ENCODE results near the gene PRX. TPM values are rescaled to one million over a fixed set of nuclear protein-coding genes. Genes with fewer than 3 reads are reported as not detected.
A peak's percentile ranks its signal among the peaks of the same experiment; 100 is the strongest.
"Not testable (repeated sequence)": the region's sequence is repeated elsewhere in the genome, so short reads cannot be mapped to it uniquely, and the experiment has no call there.

PRX gene
- total RNA-seq, 1 donor from 2014 or later, result 0.80 TPM

DNA sequence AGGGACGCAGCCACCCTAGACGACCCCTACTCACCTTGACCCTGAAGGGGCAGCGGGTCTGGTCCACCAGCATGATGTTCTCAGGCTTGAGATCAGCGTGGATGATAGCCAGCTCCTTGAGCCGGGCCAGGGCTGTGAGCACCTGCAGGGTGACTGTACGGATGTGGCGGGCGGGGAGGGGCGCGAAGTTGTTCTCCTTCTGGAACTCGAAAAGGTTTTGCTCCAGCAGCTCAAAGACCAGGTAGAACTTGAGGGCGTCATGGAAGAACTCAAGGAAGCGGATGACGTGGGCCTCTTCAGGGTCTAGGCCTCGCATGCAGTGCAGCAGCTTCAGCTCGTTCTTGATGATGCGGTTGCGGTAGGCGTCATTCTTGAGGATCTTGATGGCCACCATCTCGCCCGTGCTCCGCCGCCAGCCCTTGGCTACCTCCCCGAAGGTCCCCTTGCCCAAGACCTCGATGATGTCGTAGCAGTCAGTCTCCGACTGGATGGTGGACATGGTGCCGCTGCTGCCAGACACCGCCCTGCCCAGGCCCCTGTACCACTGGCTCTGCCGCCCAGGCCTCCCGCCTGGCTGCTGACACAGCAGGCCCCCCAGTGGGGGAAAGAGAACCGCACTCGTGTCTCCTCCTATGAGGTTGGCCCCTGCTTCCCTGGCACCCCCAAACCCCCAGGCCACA, 23.6 kb downstream of the PRX start:
- no peak for ATAC-seq

DNA sequence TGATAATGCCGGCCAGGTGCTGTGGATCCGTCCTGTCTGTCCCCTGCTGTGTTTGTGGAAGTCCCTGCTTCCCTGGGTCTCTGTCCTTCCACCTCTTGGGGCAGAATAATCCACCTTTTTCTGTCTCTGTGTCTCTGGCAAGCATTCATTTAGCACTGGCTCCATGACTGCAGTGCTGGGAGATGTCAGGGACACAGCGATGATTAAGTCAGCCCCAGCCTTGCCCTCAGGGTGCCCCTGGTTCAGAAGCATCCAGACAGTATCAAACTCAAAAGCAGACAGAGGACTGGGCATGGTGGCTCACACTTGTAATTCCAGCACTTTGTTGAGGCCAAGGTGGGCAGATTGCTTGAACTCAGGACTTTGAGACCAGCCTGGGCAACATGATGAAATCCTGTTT, 24.7 kb downstream of the PRX start:
- ATAC-seq, result no peak

DNA sequence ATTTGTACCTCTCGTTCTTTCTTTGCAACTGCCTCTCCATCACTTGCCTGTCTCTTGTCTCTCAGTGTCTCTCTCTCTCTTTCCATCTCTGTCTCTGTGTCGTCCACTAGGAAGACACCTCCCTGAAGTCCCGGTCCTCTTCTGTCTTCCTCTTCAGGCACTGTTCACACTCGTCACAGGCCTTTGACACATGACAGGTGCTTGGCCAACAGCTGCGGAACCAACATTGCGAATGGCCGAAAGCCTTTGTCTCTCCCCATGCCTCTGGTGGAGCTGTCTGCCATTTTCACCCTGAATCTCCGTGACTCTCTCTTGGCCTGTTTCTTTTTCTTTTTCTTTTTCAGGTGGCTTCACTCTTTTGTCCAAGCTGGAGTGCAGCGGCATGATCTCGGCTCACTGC, 26.0 kb downstream of the PRX start:
- ATAC-seq, result no peak

DNA sequence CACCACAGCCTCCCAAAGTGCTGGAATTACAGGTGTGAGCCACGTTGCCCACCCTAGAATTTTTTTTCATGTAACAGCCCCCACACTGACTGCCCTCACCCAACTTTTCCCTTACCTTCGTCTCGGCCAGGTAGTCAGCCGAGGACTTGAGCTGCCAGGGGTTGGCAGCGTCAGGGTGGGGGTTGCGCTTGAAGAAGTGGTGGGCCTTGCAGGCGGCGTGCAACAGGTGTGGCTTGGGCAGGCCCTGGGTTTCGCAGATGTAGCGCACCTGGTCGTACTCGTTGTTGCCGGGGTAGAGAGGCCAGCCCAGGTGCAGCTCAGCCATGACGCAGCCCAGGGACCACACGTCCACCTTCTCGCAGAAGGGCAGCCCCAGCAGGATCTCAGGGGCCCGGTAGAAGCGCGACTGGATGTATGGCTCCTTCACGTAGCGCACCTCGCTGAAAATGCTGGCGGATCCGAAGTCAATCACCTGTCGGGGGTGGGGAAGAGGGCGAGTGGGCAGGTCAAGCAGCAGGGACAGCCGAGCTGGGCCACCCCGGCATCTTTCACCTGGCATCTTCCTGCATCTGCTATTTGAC, 29.4 kb downstream of the PRX start:
- no peak for ATAC-seq

DNA sequence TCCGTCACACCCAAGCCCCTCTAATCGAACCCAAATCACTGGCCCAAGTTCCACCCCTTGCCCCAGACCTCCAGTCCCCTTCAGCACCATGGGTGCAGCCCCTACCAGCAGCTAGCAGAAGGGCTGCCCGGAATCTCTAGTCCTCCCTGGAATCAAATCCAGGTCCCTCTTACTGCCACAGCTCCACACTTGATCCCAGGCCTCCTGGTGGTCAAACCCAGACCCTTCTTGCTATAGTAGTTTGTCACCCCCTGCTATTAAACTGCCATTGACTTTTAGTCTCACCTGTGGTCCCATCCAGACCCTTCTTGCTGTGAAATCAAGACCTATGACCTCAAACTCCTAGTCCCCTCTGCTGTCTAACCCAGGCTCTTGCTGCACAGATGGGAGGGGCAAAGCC, 31.9 kb downstream of the PRX start:
- ATAC-seq, result no peak

DNA sequence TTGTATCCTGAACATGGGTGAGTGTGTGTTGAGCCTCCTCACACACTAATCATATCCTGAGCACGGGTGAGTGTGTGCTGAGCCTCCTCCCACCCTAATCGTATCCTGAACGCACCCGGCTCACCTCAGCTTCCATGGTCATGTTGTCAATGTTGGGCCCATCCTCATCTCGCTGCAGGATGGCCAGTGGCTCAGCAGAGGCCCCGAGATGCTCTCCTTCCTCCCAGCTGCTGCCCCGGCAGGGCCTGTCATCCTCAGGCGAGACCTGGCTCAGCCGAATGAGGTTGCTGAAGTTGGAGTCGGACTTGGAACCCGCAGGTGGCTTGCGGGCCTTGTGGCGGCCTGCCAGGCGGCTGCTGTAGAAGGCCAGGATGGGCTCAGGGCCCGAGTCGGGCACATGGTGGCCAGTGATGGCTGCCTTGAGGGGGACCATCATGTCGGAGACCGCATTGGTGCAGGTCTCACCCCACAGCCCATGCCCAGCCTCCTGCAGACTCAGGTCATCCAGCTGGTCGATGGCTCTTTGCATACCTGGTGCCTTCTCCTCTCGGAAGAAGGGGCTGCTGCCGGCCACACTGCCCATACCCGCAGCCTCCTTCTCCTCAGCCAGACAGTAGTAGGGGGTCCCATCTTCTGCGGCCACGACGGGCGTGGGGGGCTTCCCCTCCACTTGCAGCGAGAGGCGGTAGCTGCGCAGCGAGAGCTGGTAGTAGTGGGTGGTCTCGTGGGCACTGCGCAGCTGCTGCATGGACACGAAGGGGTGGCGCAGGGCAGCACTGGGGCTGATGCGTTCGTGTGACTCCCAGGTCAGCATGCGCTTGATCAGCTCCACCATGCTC, 32.8 kb downstream of the PRX start:
- no peak for ATAC-seq

DNA sequence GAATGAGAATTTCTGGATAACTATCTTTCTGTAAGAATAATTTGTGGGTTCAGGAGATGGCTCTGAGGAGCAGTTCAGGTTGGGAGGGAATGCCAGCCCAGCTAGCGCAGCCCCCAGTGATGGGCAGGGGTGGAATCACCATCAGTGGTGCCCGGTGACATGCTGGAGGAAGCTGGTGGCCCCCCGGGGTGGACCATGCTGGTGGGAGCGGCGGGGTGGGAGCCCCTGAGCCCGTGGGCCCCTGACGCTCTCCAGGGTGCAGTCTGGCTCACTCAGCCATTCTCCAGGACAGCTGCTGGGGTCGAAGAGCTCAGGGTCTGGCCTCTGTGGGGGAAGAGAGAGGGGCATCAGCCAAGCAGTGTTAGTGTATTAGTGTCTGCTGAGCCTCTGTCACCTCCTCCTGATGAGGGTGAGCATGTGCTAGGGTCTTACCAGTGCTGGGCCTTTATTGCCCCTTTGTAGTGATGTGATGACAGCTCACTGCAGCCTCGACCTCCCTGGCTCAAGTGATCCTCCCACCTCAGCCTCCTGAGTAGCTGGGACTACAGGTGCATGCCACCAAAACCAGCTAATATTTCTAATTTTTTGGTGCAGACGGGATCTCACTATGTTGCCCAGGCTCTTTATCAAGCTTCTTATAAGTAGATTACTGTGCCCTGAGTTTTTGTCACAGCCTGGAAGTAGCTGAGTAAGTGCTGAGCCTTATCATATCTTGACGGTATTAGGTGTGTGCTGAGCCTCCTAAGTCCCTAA, 33.6 kb downstream of the PRX start:
- no peak for ATAC-seq

DNA sequence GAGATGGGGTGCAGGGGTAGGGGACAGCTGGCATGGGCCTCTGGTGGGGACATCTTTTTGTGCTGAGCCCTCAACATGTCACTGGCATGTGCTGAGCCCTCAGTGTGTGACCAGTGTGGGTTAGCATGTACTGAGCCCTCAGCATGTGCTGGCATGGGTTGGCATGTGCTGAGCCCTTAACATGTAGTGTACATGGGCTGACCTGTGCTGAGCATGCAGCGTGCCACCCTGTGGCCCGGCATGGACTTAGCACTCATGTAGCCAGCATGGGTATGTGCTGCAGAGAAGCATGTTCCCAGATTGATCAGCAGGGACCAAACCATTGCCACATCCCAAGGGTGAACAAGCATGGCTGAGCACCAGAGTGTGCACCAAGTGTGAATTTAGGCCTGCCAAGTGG, 34.7 kb downstream of the PRX start:
- peak; percentile 5 for ATAC-seq

DNA sequence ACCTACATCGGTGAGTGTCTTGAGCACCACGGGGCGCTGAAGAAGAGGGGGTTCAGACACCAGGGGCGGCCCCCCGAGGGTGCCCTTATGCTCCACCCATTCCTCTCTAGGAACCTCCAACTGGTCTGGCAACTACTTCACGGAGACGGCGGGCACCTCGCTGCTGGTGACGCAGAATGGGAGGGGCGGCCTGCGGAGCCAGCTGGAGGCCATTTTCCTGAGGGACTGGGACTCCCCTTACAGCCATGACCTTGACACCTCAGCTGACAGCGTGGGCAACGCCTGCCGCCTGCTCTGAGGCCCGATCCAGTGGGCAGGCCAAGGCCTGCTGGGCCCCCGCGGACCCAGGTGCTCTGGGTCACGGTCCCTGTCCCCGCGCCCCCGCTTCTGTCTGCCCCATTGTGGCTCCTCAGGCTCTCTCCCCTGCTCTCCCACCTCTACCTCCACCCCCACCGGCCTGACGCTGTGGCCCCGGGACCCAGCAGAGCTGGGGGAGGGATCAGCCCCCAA, 35.2 kb downstream of the PRX start:
- no peak for ATAC-seq

DNA sequence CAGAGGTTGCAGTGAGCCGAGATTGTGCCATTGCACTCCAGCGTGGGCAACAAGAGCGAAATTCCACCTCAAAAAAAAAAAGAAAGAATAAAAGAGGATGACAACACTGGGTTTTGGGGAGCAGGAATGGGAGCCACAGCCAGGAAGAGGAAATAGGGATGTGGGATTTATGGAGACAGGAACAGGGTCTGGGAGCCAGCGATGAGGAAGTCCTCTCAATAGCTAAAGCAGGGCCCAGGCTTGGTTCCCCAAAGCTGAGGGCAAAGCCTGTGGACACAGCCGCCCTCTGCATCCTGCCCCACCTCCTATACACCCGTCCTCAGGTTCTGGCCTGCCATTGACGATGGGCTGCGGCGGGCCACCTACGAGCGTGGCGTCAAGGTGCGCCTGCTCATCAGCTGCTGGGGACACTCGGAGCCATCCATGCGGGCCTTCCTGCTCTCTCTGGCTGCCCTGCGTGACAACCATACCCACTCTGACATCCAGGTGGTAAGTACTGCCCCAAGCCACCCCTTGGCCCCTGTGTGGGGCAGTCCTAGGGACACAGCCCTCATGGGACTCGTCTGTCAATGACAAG, 36.8 kb downstream of the PRX start:
- no peak for ATAC-seq

DNA sequence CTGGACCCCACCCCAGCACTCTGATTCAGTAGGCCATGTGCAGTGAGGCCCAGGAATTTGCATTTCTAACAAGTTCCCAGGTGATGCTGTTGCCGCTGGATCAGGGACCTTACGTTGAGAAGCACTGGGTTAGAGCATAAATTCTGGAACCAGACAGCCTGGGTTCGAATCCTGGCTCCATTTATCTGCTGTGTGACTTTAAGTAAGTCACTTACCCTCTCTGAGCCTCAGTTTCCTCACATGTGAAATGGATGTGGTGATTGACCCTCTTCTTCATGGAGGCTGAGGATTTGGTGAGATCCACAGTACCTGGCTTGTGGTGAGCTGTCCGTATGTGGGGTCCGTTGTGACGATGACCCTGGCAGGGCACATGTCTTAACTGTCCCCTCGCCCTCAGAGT, 39.1 kb downstream of the PRX start:
- ATAC-seq, result no peak

DNA sequence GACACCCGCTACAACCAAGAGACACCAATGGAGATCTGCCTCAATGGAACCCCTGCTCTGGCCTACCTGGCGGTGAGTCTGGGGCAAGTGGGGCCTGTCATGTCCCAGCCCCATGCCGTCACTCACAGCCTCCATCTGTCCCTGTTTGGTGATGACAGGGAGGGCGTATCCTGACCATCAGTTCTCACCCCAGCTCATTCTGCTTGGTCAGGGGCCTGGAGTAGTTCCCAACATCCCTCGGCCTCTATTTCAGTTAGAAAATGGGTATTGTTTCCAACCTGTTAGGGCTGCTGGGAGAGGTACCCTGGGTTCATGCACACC, 41.4 kb downstream of the PRX start:
- no peak for ATAC-seq

DNA sequence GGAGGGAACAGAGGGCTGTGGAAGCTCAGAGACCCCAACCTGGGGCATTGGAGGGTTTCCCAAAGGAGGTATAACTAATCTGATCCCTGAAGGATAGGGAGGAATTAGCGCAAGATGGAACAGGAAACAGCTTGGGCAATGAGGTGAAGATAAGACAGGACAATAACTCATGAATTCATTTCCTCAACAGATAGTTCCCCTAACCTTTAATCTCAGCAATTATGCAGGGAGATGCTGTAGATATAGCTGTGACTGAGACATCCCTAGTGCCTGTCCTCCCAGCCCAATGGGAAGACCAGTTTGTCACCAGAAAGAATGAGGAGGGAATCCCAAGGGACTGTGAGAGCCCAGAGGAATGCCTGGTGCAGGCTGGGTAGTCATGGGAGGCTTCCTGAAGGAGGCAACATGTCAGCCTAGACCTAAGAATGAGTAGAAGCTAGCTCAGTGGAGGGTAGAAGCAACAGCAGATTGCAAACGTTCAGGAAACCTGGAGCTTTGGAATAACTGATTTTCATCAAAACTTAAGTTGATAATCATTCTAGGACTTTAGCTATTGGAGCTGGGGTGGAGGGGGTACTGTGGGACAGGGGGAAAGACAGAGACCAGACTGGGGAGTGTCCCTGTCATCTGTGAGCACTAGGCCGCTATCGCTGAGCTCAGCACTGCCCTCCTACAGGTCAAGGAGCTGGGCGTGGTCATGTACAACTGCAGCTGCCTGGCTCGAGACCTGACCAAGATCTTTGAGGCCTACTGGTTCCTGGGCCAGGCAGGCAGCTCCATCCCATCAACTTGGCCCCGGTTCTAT, 42.0 kb downstream of the PRX start:
- no peak for ATAC-seq

DNA sequence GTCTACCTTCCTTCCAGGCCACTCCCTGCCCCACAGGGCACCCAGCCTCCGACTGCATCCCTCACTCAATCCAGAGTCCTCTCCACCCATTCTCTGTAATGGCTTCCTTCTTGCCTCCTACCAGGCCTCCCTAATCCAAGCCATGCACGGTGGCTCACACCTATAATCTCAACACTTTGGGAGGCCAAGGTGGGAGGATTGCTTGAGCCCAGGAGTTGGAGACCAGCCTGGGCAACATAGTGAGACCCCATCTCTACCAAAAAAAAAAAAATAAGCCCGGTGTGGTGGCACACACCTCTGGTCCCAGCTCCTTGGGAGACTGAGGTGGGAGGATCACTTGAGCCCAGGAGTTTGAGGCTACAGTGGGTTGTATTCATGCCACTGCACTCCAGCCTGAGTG, 42.9 kb downstream of the PRX start:
- not testable (repeated sequence) for ATAC-seq

DNA sequence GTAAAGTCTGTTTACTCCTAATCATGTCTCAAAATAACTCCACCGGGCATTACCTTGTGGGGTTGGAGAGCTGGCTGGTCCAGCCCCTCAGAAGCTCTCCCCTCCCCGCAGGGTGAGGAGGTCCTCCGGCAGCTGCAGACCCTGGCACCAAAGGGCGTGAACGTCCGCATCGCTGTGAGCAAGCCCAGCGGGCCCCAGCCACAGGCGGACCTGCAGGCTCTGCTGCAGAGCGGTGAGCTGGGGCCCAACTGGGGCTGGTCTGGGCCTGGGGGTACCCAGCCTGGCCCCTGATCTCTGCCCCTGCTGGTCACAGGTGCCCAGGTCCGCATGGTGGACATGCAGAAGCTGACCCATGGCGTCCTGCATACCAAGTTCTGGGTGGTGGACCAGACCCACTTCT, 43.4 kb downstream of the PRX start:
- ATAC-seq, result no peak

DNA sequence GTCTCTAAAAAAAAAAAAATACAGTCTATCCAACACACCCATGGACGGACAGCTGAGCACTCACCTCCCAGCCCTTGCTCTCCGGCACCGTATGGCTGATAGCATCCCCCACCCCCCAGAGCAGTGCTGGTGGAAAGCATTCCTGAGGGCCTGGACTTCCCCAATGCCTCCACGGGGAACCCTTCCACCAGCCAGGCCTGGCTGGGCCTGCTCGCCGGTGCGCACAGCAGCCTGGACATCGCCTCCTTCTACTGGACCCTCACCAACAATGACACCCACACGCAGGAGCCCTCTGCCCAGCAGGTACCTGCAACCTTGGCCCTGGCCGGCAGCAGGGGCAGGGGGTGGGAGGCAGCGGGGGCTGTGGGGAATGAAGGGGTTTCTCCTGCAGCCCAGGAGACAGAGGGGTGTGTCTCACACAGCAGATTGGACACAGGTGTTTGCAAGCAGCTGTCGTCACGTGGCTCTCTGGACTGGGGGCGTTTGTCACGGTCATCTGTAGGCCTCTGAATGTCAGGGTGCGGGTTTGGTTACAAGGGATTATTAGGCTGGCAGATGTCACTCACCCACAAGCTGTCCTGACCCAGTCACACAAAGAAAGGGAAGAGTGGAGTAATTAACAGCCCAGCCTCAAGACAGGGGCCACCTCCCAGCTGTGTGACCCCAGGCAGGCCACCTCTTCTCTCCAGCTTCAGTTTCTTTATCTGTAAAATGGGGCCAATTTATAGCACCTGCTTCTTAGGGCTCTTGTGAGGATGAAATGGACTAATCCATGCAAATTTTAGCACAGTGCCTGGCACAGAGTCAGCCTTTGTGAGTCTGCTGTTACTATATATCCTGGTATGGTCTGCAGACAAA, 45.4 kb downstream of the PRX start:
- no peak for ATAC-seq

DNA sequence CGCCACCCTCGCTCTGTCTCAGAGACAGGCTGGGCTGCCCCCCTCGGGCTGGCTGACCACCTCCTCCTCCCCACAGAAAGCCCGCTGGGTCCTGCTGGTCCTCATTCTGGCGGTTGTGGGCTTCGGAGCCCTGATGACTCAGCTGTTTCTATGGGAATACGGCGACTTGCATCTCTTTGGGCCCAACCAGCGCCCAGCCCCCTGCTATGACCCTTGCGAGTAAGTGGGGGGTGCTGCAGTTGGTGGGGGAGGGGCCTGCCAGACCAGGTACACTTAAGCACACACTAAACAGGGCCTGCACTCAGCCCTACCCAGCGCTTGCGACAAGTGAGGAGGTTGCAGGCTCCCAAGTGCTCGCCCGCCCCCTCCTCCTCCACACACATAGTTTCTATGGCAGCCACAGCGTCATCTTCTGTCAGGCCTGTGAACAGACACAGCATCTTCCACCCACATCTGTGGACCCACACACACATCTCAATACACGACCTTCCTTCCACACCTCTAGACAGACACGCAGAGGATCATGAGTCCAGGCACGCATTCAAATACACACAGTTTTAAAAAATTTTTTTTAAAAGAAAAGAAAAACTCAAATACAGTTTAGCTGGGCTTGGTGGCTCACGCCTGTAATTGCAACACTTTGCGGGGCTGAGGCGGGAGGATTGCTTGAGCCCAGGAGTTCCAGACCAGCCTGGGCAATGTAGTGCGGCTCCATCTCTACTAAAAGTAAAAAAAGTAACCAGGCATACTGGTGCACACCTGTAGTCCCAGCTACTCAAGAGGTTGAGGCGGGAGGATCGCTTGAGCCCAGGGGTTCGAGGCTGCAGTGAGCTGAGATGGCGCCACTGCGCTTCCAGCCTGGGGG, 46.2 kb downstream of the PRX start:
- ATAC-seq, result no peak

DNA sequence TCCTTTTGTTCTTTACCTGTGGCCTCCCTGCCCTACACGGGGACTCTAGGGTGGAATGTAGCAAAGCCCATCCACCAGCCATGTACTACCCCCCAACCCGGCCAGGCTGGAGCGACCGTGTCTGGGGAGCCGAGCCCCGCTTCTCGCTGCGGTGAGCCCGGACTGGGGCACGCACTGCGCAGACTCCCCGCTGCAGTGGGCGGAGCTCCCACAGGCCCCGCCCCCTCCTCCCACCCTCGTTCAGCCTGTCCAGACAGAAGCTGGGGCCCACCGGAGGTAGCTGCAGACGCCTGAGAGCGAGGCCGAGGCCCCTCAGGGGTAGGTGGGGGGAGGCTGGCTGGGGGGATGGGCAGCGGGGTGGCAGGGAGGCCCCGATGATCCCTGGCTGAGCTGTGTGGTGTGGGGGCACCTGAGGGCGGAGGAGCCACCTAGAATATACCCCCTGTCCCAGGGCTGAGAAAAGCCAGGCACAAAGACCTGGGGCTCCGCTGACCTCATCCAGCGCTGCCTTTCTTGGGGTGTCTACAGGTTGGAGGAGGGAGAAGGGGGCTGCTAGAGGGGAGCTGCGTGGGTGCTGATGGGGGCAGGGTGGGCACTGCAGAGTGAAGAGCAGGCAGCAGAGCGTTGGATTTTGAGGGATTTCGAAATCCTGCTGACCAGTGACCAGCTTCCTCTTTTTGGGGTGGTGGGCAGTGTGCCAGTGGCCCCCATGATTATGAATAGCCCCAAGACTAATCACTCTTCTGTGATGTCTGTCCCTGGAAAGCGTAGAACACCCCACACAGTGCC, 47.4 kb downstream of the PRX start:
- ATAC-seq, result peak; percentile 80

DNA sequence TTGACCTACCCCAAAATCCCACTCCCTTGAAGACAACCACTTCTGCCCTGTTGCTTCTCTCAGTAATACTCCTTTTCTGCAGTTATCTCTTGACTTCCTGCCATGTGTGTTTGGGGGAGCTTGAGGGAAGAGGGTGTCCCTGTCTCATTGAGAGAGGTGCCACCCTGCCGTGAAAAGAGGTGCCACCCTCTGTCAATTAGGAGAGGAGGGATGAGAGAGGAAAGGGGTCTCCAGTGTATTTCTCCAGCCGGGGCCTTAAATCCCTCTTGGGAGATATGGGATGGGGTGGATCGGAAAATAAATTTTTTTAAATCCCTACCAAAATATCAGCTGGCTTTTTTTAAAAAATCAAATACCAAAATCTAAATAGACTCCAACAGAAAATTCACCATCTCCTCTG, 48.2 kb downstream of the PRX start:
- no peak for ATAC-seq
